HCT116 (cell line): ENCODE data around the gene SULT2B1. TPM values are rescaled to one million over a fixed set of nuclear protein-coding genes. Genes with fewer than 3 reads are reported as not detected.
"Not testable (repeated sequence)": the region's sequence is repeated elsewhere in the genome, so short reads cannot be mapped to it uniquely, and the experiment has no call there.

Experiments used
- ATAC-seq: fragments of 200-7000 bp; cut with Tn5 transposase; 2 replicates; pipeline ENCODE4 v1.9.1; 2020; ENCODE audit warnings: mild to moderate bottlenecking, moderate library complexity
- BruUV-seq: library from RNA; stranded (reverse); fragments of 400-500 nt; replicated peaks from 2 replicates; lab custom pipeline; 2021; lab: Mats Ljungman, UMichigan
- CTCF ChIA-PET: fragments of 300-600 bp; sonication (Branson Sonifier 250); formaldehyde crosslinking; loops from one replicate; lab custom pipeline; 2021; ENCODE audit warnings: antibody characterized with exemption; lab: Charles Lee
- POLR2A ChIA-PET: fragments of 300-600, 350-600 bp; sonication (Branson Sonifier 250); formaldehyde crosslinking; loops from one replicate; lab custom pipeline; 2021; ENCODE audit warnings: antibody characterized with exemption; lab: Charles Lee
- RAD21 ChIA-PET, 2 experiments: fragments of 300-600 bp; sonication (Branson Sonifier 250); formaldehyde crosslinking; loops; one replicate each; lab custom pipeline; 2023; ENCODE audit warnings: low total read pairs in 2 of 2; ENCODE audit not compliant: uncharacterized antibody in 2 of 2, unreplicated experiment in 2 of 2, low non-redundant PET in 1 of 2; lab: Charles Lee
- DNase-seq: peaks from one replicate; pipeline ENCODE4 v3.0.0-alpha.2; 2010; ENCODE audit warnings: low read depth, low spot score
- H2AFZ ChIP-seq: fragments of 200-600 bp; shearing (Covaris generic), sonication (generic); 2 replicates; pipeline ENCODE4 v1.6.1; 2017; ENCODE audit warnings: low read depth, mixed run types, mixed read lengths, antibody characterized with exemption, low read length; ENCODE audit not compliant: poor library complexity, severe bottlenecking
- H3K27ac ChIP-seq: 2 replicates; pipeline ENCODE4 v1.5.1; 2012; ENCODE audit warnings: low read depth, low read length
- H3K27me3 ChIP-seq: fragments of 200-600 bp; sonication (generic); 2 replicates; pipeline ENCODE4 v1.6.1; 2016; ENCODE audit warnings: mixed run types, low read length, mixed read lengths; ENCODE audit not compliant: insufficient read depth
- H3K36me3 ChIP-seq, 2 experiments: fragments of 200-500 bp in 1 of 2; fragments of 200-600 bp in 1 of 2; sonication (Bioruptor generic) in 1 of 2; sonication (generic) in 1 of 2; 2 replicates each; pipeline versions ENCODE4 v1.5.1 to v1.6.1; 2014 to 2016; ENCODE audit warnings: low read length in 2 of 2, inconsistent platforms in 1 of 2, mixed read lengths in 1 of 2, mixed run types in 1 of 2; ENCODE audit not compliant: insufficient read depth in 2 of 2, control insufficient read depth in 1 of 2
- H3K4me1 ChIP-seq, 2 experiments: fragments of 200-600 bp in 1 of 2; sonication (generic) in 1 of 2; 2 replicates each; pipeline versions ENCODE4 v1.5.1 to v1.6.1; 2012 to 2017; ENCODE audit warnings: low read length in 2 of 2, inconsistent platforms in 1 of 2, mild to moderate bottlenecking in 1 of 2, mixed read lengths in 1 of 2, mixed run types in 1 of 2, moderate library complexity in 1 of 2; ENCODE audit not compliant: insufficient read depth in 2 of 2, control insufficient read depth in 1 of 2
- H3K4me2 ChIP-seq: fragments of 200-600 bp; sonication (generic); 2 replicates; pipeline ENCODE4 v1.6.1; 2017; ENCODE audit warnings: mixed run types, low read length, mixed read lengths
- H3K4me3 ChIP-seq, 2 experiments: fragments of 200-600 bp in 1 of 2; sonication (generic) in 1 of 2; replicated peaks in 1 of 2; 2 replicates each; pipeline ENCODE4 v1.5.1; 2011 to 2016; ENCODE audit warnings: low read length in 2 of 2, control low read depth in 1 of 2, low read depth in 1 of 2, mild to moderate bottlenecking in 1 of 2, mixed read lengths in 1 of 2, mixed run types in 1 of 2
- H3K79me2 ChIP-seq: fragments of 200-600 bp; sonication (generic); 2 replicates; pipeline ENCODE4 v1.6.1; 2017; ENCODE audit warnings: mild to moderate bottlenecking, mixed run types, low read length, moderate library complexity, mixed read lengths; ENCODE audit not compliant: insufficient read depth
- H3K9ac ChIP-seq: fragments of 200-600 bp; sonication (generic); 2 replicates; pipeline ENCODE4 v1.6.1; 2016; ENCODE audit warnings: low read length, mixed read lengths
- H3K9me2 ChIP-seq: fragments of 200-600 bp; sonication (generic), shearing (Covaris generic); 2 replicates; pipeline ENCODE4 v1.6.1; 2017; ENCODE audit warnings: mixed run types, mild to moderate bottlenecking, moderate library complexity; ENCODE audit not compliant: insufficient read depth
- H3K9me3 ChIP-seq, 2 experiments: fragments of 200-500 bp in 1 of 2; fragments of 200-600 bp in 1 of 2; sonication (Bioruptor generic) in 1 of 2; sonication (generic) in 1 of 2; 2 replicates each; pipeline ENCODE4 v1.6.1; 2014 to 2017; ENCODE audit warnings: low read length in 2 of 2, mixed read lengths in 2 of 2, inconsistent platforms in 1 of 2, low read depth in 1 of 2, mild to moderate bottlenecking in 1 of 2, mixed run types in 1 of 2, moderate library complexity in 1 of 2; ENCODE audit not compliant: control insufficient read depth in 1 of 2, insufficient read depth in 1 of 2
- H4K20me1 ChIP-seq: fragments of 200-600 bp; sonication (generic), shearing (Covaris generic); 2 replicates; pipeline ENCODE4 v1.6.1; 2017; ENCODE audit warnings: mixed run types, mild to moderate bottlenecking, moderate library complexity; ENCODE audit not compliant: insufficient read depth
- CTCF ChIP-seq, 3 experiments: fragments of 200-600 bp in 1 of 3; sonication (generic) in 1 of 3; IDR thresholded peaks in 2 of 3; conservative IDR thresholded peaks in 1 of 3; 2 replicates each; pipeline ENCODE4 v1.5.1; 2012 to 2017; ENCODE audit warnings: low read depth in 2 of 3, low read length in 2 of 3, antibody characterized with exemption in 1 of 3, borderline replicate concordance in 1 of 3, control low read depth in 1 of 3, mild to moderate bottlenecking in 1 of 3, mixed read lengths in 1 of 3, mixed run types in 1 of 3, moderate library complexity in 1 of 3; ENCODE audit not compliant: insufficient read depth in 1 of 3
- POLR2A ChIP-seq: IDR thresholded peaks from 2 replicates; pipeline ENCODE4 v1.7.0; 2011; ENCODE audit warnings: borderline replicate concordance; ENCODE audit not compliant: insufficient read depth, insufficient read length; ENCODE audit errors: extremely low read depth
- intact Hi-C: fragments of 100-400 bp; cut with micrococcal nuclease; formaldehyde crosslinking; loops from 2 replicates; pipeline ENCODE4 v1.10.0; 2022
- total RNA-seq: library from RNA; stranded (reverse); gene quantifications from one replicate; pipeline ENCODE4 v1.2.1, GENCODE V29; 2021; ENCODE audit not compliant: unreplicated experiment

Gene SULT2B1
- total RNA-seq, 1 experiment from 2014 or later, result 4.8 TPM

GRCh38 chr19:48537541-48537940 is 14.4 kb upstream of the SULT2B1 start:
- Histone ChIP-seq H3K4me1 (no peaks in the 10 kb centered on the region; a peak in 1 of 4 replicates), H3K79me2 (no peaks in the 10 kb centered on the region), H3K36me3 (no peaks in the 10 kb centered on the region), H2AFZ (no peak overlapping the region), H3K27me3 (no peaks in the 10 kb centered on the region), H3K9ac (no peak overlapping the region), H3K27ac (no peak overlapping the region), H3K4me3 (no peak overlapping the region), H3K4me2 (no peak overlapping the region), H3K9me2 (no peaks in the 10 kb centered on the region), H4K20me1 (no peaks in the 10 kb centered on the region), H3K9me3 (no peaks in the 10 kb centered on the region)
- BruUV-seq, result no TSS peak
- ATAC-seq (no peak), DNase-seq (no peak)
- POLR2A ChIA-PET, result no interaction called here
- RAD21 ChIA-PET, result no interaction called here
- intact Hi-C loops, result no loop called here
- TF ChIP-seq CTCF (IDR thresholded peaks at IDR 0.05 in 2 of 3, conservative IDR thresholded peaks at IDR 0.05 in 1 of 3; ENCODE audit: borderline replicate concordance in 1 of 3, insufficient read depth in 1 of 3, low read depth in 2 of 3, low read length in 2 of 3) (no peak), POLR2A (no peak)
- CTCF ChIA-PET, result interaction anchor here (1.3 kb wide), 1 partner anchor 32 kb away, joined by 3 read pairs; no protein-coding TSS in a partner anchor

DNA sequence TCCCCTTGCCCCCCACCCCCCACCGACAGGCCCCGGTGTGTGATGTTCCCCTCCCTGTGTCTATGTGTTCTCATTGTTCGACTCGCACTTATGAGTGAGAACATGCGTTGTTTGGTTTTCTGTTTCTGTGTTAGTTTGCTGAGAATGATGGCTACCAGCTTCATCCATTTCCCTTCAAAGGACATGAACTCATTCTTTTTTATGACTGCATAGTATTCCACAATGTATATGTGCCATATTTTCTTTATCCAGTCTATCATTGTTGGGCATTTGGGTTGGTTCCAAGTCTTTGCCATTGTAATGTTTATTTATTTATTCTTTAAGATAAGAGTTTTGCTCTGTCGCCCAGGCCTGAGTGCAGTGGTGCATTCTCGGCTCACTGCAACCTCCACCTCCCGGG is 13.9 kb upstream of the SULT2B1 start:
- H2AFZ ChIP-seq, H4K20me1 ChIP-seq, DNase-seq, RAD21 ChIA-PET, H3K9me3 ChIP-seq, H3K27me3 ChIP-seq, H3K4me1 ChIP-seq, POLR2A ChIA-PET, H3K4me3 ChIP-seq, intact Hi-C loops, H3K9me2 ChIP-seq, H3K36me3 ChIP-seq, H3K27ac ChIP-seq, H3K4me2 ChIP-seq, ATAC-seq, H3K9ac ChIP-seq, BruUV-seq, H3K79me2 ChIP-seq: not testable (repeated sequence)
- CTCF ChIA-PET, result interaction anchor here (1.3 kb wide), 1 partner anchor 32 kb away, joined by 3 read pairs; no protein-coding TSS in a partner anchor
